Caco-2 (cell line): ENCODE data around the gene FAHD2A. TPM values are rescaled to one million over a fixed set of nuclear protein-coding genes. Genes with fewer than 3 reads are reported as not detected.
"Not testable (repeated sequence)": the region's sequence is repeated elsewhere in the genome, so short reads cannot be mapped to it uniquely, and the experiment has no call there.

Source experiments
- BruUV-seq: library from RNA; stranded (reverse); fragments of 400-500 nt; replicated peaks from 2 replicates; lab custom pipeline; 2021; lab: Mats Ljungman, UMichigan
- CTCF ChIA-PET: fragments of 300-600 bp; sonication (Branson Sonifier 250); formaldehyde crosslinking; loops from one replicate; lab custom pipeline; 2022; ENCODE audit warnings: antibody characterized with exemption; lab: Charles Lee
- POLR2A ChIA-PET: fragments of 300-600 bp; sonication (Branson Sonifier 250); formaldehyde crosslinking; loops from one replicate; lab custom pipeline; 2022; ENCODE audit warnings: antibody characterized with exemption; lab: Charles Lee
- DNase-seq, 2 experiments: peaks; one replicate each; pipeline versions ENCODE4 v3.0.0 to v3.0.0-alpha.2; 2020 to 2022
- H3K27me3 ChIP-seq: replicated peaks from 2 replicates; pipeline ENCODE4 v1.6.0; 2011; ENCODE audit warnings: low read length; ENCODE audit not compliant: control insufficient read depth, insufficient read depth
- H3K36me3 ChIP-seq: 2 replicates; pipeline ENCODE4 v1.5.1; 2011; ENCODE audit warnings: low read length; ENCODE audit not compliant: control insufficient read depth, insufficient read depth
- H3K4me1 ChIP-seq: fragments of 250-450 bp; sonication (Bioruptor Pico); 2 replicates; pipeline ENCODE4 v1.5.1; 2020; ENCODE audit warnings: mild to moderate bottlenecking
- H3K4me3 ChIP-seq: 2 replicates; pipeline ENCODE4 v1.5.1; 2011; ENCODE audit warnings: low read depth, mild to moderate bottlenecking, control low read depth, low read length
- H3K9me3 ChIP-seq: fragments of 250-450 bp; sonication (Bioruptor Pico); 2 replicates; pipeline ENCODE4 v1.5.1; 2020; ENCODE audit warnings: mild to moderate bottlenecking, moderate library complexity
- H3K27ac Mint-ChIP-seq: one replicate; pipeline ENCODE4 v1.8.0; 2022; ENCODE audit warnings: mixed read lengths; ENCODE audit not compliant: unreplicated experiment
- H3K27me3 Mint-ChIP-seq: one replicate; pipeline ENCODE4 v1.8.0; 2022; ENCODE audit warnings: mixed read lengths; ENCODE audit not compliant: insufficient read depth, unreplicated experiment
- H3K36me3 Mint-ChIP-seq: one replicate; pipeline ENCODE4 v1.8.0; 2022; ENCODE audit warnings: mild to moderate bottlenecking, mixed read lengths; ENCODE audit not compliant: insufficient read depth, unreplicated experiment
- H3K4me1 Mint-ChIP-seq: one replicate; pipeline ENCODE4 v1.8.0; 2022; ENCODE audit warnings: low read depth, mixed read lengths; ENCODE audit not compliant: unreplicated experiment
- H3K4me3 Mint-ChIP-seq: one replicate; pipeline ENCODE4 v1.8.0; 2022; ENCODE audit warnings: mild to moderate bottlenecking, moderate library complexity, mixed read lengths; ENCODE audit not compliant: unreplicated experiment
- H3K9me3 Mint-ChIP-seq: one replicate; pipeline ENCODE4 v1.8.0; 2022; ENCODE audit warnings: mixed read lengths; ENCODE audit not compliant: unreplicated experiment
- CTCF ChIP-seq, 2 experiments: fragments of 200-600 bp in 1 of 2; IDR thresholded peaks; 1 replicate in 1 of 2; 2 replicates in 1 of 2; pipeline versions ENCODE4 v1.5.1 to v1.8.0; 2011 to 2022; ENCODE audit warnings: antibody characterized with exemption in 1 of 2, control low read depth in 1 of 2, inconsistent platforms in 1 of 2, low read depth in 1 of 2, low read length in 1 of 2, mild to moderate bottlenecking in 1 of 2, moderate library complexity in 1 of 2; ENCODE audit not compliant: insufficient read depth in 1 of 2, severe bottlenecking in 1 of 2, unreplicated experiment in 1 of 2
- intact Hi-C: fragments of 100-400 bp; cut with micrococcal nuclease; formaldehyde crosslinking; loops from one replicate; pipeline ENCODE4 v1.10.0; 2022; ENCODE audit not compliant: unreplicated experiment
- total RNA-seq: library from RNA; stranded (reverse); gene quantifications from 2 replicates; pipeline ENCODE4 v1.2.3, GENCODE V29; 2022

Gene FAHD2A
- total RNA-seq, 1 experiment from 2014 or later = 26.8 TPM

- H3K4me3 ChIP-seq, H3K4me1 Mint-ChIP-seq, H3K36me3 ChIP-seq, H3K4me1 ChIP-seq, POLR2A ChIA-PET, DNase-seq, H3K27me3 Mint-ChIP-seq, H3K27ac Mint-ChIP-seq, BruUV-seq, CTCF ChIA-PET, H3K9me3 ChIP-seq, H3K36me3 Mint-ChIP-seq, intact Hi-C loops, H3K27me3 ChIP-seq, H3K4me3 Mint-ChIP-seq, H3K9me3 Mint-ChIP-seq: not testable (repeated sequence)
Observed at GRCh38 chr2:95411239-95411638, 8.7 kb downstream of the FAHD2A start.

- H3K4me1 Mint-ChIP-seq, H3K9me3 Mint-ChIP-seq, H3K27me3 Mint-ChIP-seq, intact Hi-C loops, POLR2A ChIA-PET, H3K36me3 ChIP-seq, BruUV-seq, H3K27ac Mint-ChIP-seq, H3K36me3 Mint-ChIP-seq, H3K4me3 ChIP-seq, H3K9me3 ChIP-seq, H3K27me3 ChIP-seq, H3K4me1 ChIP-seq, H3K4me3 Mint-ChIP-seq: not testable (repeated sequence)
- DNase-seq = peak; percentile 77 to 83
- TF ChIP-seq CTCF (IDR thresholded peaks at IDR 0.05; ENCODE audit: insufficient read depth in 1 of 2, low read depth in 1 of 2, low read length in 1 of 2, severe bottlenecking in 1 of 2, unreplicated experiment in 1 of 2) = peak; percentile 80 to 90
- CTCF ChIA-PET = interaction anchor here (1.2 kb wide), 1 partner anchor 30 kb away, joined by 4 read pairs; no protein-coding TSS in a partner anchor
Observed at GRCh38 chr2:95414015-95414594, 11.6 kb downstream of the FAHD2A start.

GRCh38 chr2:95415138-95415537 lies 12.6 kb downstream of the FAHD2A start:
- H3K27me3 Mint-ChIP-seq, CTCF ChIA-PET, intact Hi-C loops, H3K4me3 Mint-ChIP-seq, POLR2A ChIA-PET, H3K4me1 ChIP-seq, DNase-seq, H3K9me3 ChIP-seq, H3K9me3 Mint-ChIP-seq, H3K36me3 Mint-ChIP-seq, H3K4me3 ChIP-seq, H3K27ac Mint-ChIP-seq, H3K4me1 Mint-ChIP-seq, H3K36me3 ChIP-seq, H3K27me3 ChIP-seq: not testable (repeated sequence)
- BruUV-seq = TSS peak; percentile 3

- H3K4me3 Mint-ChIP-seq, BruUV-seq, H3K36me3 Mint-ChIP-seq, H3K27me3 Mint-ChIP-seq, H3K9me3 Mint-ChIP-seq, H3K4me1 Mint-ChIP-seq, intact Hi-C loops, CTCF ChIA-PET, H3K27ac Mint-ChIP-seq, H3K36me3 ChIP-seq, H3K4me1 ChIP-seq, POLR2A ChIA-PET, DNase-seq, H3K9me3 ChIP-seq, H3K27me3 ChIP-seq, H3K4me3 ChIP-seq: not testable (repeated sequence)
Observed at GRCh38 chr2:95415561-95415960, 13.1 kb downstream of the FAHD2A start.

- H3K36me3 ChIP-seq, H3K27me3 ChIP-seq, H3K4me3 Mint-ChIP-seq, intact Hi-C loops, BruUV-seq, H3K9me3 ChIP-seq, CTCF ChIA-PET, DNase-seq, H3K4me1 ChIP-seq, H3K4me3 ChIP-seq, H3K27ac Mint-ChIP-seq, H3K4me1 Mint-ChIP-seq, POLR2A ChIA-PET, H3K36me3 Mint-ChIP-seq, H3K27me3 Mint-ChIP-seq, H3K9me3 Mint-ChIP-seq: not testable (repeated sequence)
Observed at GRCh38 chr2:95427196-95427867, 24.8 kb downstream of the FAHD2A start.

- H3K36me3 ChIP-seq, H3K4me3 Mint-ChIP-seq, intact Hi-C loops, H3K27me3 Mint-ChIP-seq, H3K27ac Mint-ChIP-seq, H3K36me3 Mint-ChIP-seq, POLR2A ChIA-PET, BruUV-seq, H3K4me1 ChIP-seq, H3K4me1 Mint-ChIP-seq, DNase-seq, CTCF ChIA-PET, H3K27me3 ChIP-seq, H3K9me3 ChIP-seq, H3K4me3 ChIP-seq, H3K9me3 Mint-ChIP-seq: not testable (repeated sequence)
Observed at GRCh38 chr2:95429748-95430467, 27.4 kb downstream of the FAHD2A start.
